Natural killer cell (primary cell): ENCODE data around the gene ENTPD8. TPM values are rescaled to one million over a fixed set of nuclear protein-coding genes. Genes with fewer than 3 reads are reported as not detected.

Experiments
- ATAC-seq, 3 donors: fragments of 150-1000 bp in 2 of 3; fragments of 200-7000 bp in 1 of 3; cut with Tn5 transposase; 1 replicate in 1 of 3; 2 replicates in 2 of 3; pipeline ENCODE4 v1.10.0; 2021; ENCODE audit warnings: mild to moderate bottlenecking in 2 of 3, moderate library complexity in 2 of 3
- DNase-seq, 2 donors: peaks; one replicate each; pipeline versions ENCODE4 v3.0.0 to v3.0.0-alpha.2; 2013 to 2021; ENCODE audit warnings: mixed read lengths in 1 of 2
- H3K27ac ChIP-seq: one replicate; pipeline ENCODE4 v1.5.1; 2013; ENCODE audit warnings: mild to moderate bottlenecking, low read length
- H3K27me3 ChIP-seq: one replicate; pipeline ENCODE4 v1.6.1; 2013; ENCODE audit warnings: low read length; ENCODE audit not compliant: control insufficient read depth, insufficient read depth
- H3K36me3 ChIP-seq: one replicate; pipeline ENCODE4 v1.6.1; 2013; ENCODE audit warnings: low read length; ENCODE audit not compliant: control insufficient read depth, insufficient read depth
- H3K4me1 ChIP-seq: one replicate; pipeline ENCODE4 v1.6.1; 2013; ENCODE audit warnings: low read length; ENCODE audit not compliant: control insufficient read depth, insufficient read depth
- H3K4me3 ChIP-seq: one replicate; pipeline ENCODE4 v1.5.1; 2013; ENCODE audit warnings: low read length
- H3K9me3 ChIP-seq: one replicate; pipeline ENCODE4 v1.6.1; 2013; ENCODE audit warnings: low read length; ENCODE audit not compliant: control insufficient read depth, insufficient read depth
- H3K27ac Mint-ChIP-seq, 2 donors: one replicate each; pipeline ENCODE4 v1.8.0; 2022; ENCODE audit warnings: mild to moderate bottlenecking in 2 of 2, mixed read lengths in 2 of 2, moderate library complexity in 1 of 2
- H3K27me3 Mint-ChIP-seq, 2 donors: one replicate each; pipeline ENCODE4 v1.8.0; 2022; ENCODE audit warnings: low read depth in 2 of 2, mixed read lengths in 2 of 2
- H3K36me3 Mint-ChIP-seq: one replicate; pipeline ENCODE4 v1.8.0; 2022; ENCODE audit warnings: mixed read lengths
- H3K4me1 Mint-ChIP-seq, 2 donors: one replicate each; pipeline ENCODE4 v1.8.0; 2022; ENCODE audit warnings: mixed read lengths in 2 of 2
- H3K4me3 Mint-ChIP-seq: one replicate; pipeline ENCODE4 v1.8.0; 2022; ENCODE audit warnings: mild to moderate bottlenecking, moderate library complexity, mixed read lengths
- H3K9me3 Mint-ChIP-seq, 2 donors: one replicate each; pipeline ENCODE4 v1.8.0; 2022; ENCODE audit warnings: mixed read lengths in 2 of 2
- CTCF ChIP-seq: fragments of 200-600 bp; IDR thresholded peaks from one replicate; pipeline ENCODE4 v1.8.0; 2022; ENCODE audit warnings: antibody characterized with exemption
- WGBS: methylation state at CpG from one replicate; pipeline ENCODE4 v1.1.7; 2013; ENCODE audit warnings: missing lambda C conversion rate; ENCODE audit not compliant: insufficient coverage; 5-methylcytosine and 5-hydroxymethylcytosine counted together
- intact Hi-C: fragments of 100-400 bp; cut with micrococcal nuclease; formaldehyde crosslinking; loops from one replicate; pipeline ENCODE4 v1.14.2; 2022
- total RNA-seq, 4 donors: library from RNA; stranded (reverse); fragments of 120-200 nt in 1 of 4; gene quantifications; one replicate each; pipeline versions ENCODE4 v1.2.3 to v1.2.4, GENCODE V29; 2013 to 2022

The ENTPD8 gene, protein sequence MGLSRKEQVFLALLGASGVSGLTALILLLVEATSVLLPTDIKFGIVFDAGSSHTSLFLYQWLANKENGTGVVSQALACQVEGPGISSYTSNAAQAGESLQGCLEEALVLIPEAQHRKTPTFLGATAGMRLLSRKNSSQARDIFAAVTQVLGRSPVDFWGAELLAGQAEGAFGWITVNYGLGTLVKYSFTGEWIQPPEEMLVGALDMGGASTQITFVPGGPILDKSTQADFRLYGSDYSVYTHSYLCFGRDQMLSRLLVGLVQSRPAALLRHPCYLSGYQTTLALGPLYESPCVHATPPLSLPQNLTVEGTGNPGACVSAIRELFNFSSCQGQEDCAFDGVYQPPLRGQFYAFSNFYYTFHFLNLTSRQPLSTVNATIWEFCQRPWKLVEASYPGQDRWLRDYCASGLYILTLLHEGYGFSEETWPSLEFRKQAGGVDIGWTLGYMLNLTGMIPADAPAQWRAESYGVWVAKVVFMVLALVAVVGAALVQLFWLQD
- total RNA-seq = not detected
- total RNA-seq (2013) = not detected

DNA sequence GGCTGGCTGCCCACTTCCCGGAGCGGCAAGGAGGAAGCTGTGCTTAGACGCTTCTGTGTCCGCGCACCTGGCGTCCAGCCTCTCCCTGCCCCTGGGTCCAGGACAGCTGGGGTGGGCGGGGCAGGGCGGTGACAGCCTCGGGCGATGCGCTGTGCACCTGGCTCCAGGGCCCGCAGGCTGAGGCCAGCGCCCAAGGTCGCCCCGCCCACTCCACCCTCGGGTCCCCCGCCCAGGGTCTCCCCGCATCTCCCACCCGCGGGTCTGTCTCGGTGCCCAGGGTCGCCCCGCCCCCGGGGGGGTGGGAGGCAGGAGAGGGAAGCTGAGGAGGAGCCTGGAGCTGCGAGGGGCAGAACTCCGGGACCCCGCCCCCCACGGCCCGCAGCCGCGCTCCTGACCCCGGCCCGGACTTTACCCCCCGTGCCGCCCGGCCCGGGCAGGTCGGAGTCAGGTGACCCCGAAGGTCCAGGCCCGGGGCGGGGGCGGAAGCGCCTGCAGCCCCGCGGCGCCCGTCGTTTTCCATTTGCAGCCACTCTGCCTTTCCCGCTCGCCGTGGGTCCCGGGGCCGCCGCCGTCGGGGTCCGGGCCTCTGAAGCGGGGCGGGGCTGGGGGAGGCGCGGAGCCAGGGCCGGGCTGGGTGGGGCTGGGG, at the start of gene ENTPD8:
Gene ENTPD8 (minus strand): TSS at position 69 of the 646 bp plus-strand sequence. CDS start 3,072 bp downstream, outside the sequence.
- Histone ChIP-seq H3K4me3 (no peak within 1 kb of the TSS), H3K27ac (no peak within 1 kb of the TSS), H3K4me1 (peaks cover 21% of the 10 kb centered on the region), H3K27me3 (peaks cover 6% of the 10 kb centered on the region), H3K9me3 (no peaks in the 10 kb centered on the region), H3K36me3 (no peaks in the 10 kb centered on the region)
- H3K36me3 Mint-ChIP-seq = no peaks in the 10 kb centered on the region
- peak within 1 kb of the TSS in 1 of 2 donors; percentile 14 for H3K27ac Mint-ChIP-seq
- WGBS = under 1% methylated on average over 51 of the region's 62 CpGs
- H3K4me1 Mint-ChIP-seq = peaks cover 15 to 16% of the 10 kb centered on the region in 2 donors
- DNase-seq (peak in 1 of 2 donors; percentile 30), ATAC-seq (peak in 1 of 3 donors; percentile 21)
- intact Hi-C loops = no loop called here
- H3K9me3 Mint-ChIP-seq = no peaks in the 10 kb centered on the region
- peak within 1 kb of the TSS; percentile 85 for H3K4me3 Mint-ChIP-seq
- no peak for TF ChIP-seq CTCF
- peaks cover 7% of the 10 kb centered on the region in 2 donors for H3K27me3 Mint-ChIP-seq

DNA sequence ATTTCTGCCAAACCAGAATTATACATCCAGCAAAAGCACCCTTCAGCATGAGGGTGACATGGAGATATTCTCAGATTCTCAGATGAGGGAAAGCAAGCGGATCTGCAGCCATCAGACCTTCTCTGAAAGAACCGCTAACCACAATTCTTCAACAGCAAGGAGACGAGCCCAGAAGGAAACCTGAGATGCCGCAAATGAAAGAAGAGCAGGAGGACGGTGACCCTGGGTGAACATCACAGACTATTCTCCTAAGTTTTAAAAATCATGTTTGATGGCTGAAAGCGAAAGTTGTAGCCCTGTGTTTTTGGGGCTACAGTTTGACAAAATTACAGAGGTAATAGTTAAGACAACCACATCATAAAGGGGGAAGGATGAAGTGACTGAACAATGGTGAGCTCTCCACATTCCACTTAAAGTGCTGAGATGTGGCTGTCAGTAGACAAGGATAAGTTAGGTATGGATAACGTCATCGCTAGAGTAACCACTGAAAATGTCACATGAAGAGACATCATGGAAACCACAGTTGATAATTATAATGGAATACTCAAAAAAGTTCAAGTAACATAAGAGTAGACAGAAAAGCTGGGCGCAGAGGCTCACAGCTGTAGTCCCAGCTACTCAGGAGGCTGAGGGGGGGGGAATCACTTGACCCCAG, 49.5 kb upstream of the ENTPD8 start:
- no peak overlapping the region for H3K4me3 Mint-ChIP-seq
- WGBS = 77% methylated on average over 9 of the region's 9 CpGs
- Histone ChIP-seq H3K9me3 (no peaks in the 10 kb centered on the region), H3K27me3 (no peaks in the 10 kb centered on the region), H3K36me3 (no peaks in the 10 kb centered on the region), H3K27ac (no peak overlapping the region), H3K4me1 (no peaks in the 10 kb centered on the region), H3K4me3 (no peak overlapping the region)
- H3K27me3 Mint-ChIP-seq = no peaks in the 10 kb centered on the region
- intact Hi-C loops = no loop called here
- ATAC-seq = no peak
- H3K27ac Mint-ChIP-seq = no peak overlapping the region
- DNase-seq = no peak
- H3K36me3 Mint-ChIP-seq = no peaks in the 10 kb centered on the region
- peaks cover 0 to 22% of the 10 kb centered on the region in 2 donors for H3K4me1 Mint-ChIP-seq
- TF ChIP-seq CTCF = no peak
- no peaks in the 10 kb centered on the region for H3K9me3 Mint-ChIP-seq

- no peaks in the 10 kb centered on the region for H3K4me1 ChIP-seq
- no peak overlapping the region for H3K27ac Mint-ChIP-seq
- no peak overlapping the region for H3K4me3 ChIP-seq
- no peak for TF ChIP-seq CTCF
- H3K9me3 ChIP-seq = no peaks in the 10 kb centered on the region
- no peaks in the 10 kb centered on the region for H3K36me3 ChIP-seq
- no peaks in the 10 kb centered on the region for H3K9me3 Mint-ChIP-seq
- DNase-seq = no peak
- no peak overlapping the region for H3K4me3 Mint-ChIP-seq
- intact Hi-C loops = no loop called here
- ATAC-seq = no peak
- no peaks in the 10 kb centered on the region for H3K27me3 Mint-ChIP-seq
- 94% methylated on average over 6 of the region's 6 CpGs for WGBS
- no peaks in the 10 kb centered on the region for H3K27me3 ChIP-seq
- H3K36me3 Mint-ChIP-seq = no peaks in the 10 kb centered on the region
- H3K27ac ChIP-seq = no peak overlapping the region
- peaks cover 0 to 12% of the 10 kb centered on the region in 2 donors for H3K4me1 Mint-ChIP-seq
Measured at GRCh38 chr9:137488906-137489305, 47.7 kb upstream of the ENTPD8 start.
